ENCODE data around the gene EYS. TPM values are rescaled to one million over a fixed set of nuclear protein-coding genes. Genes with fewer than 3 reads are reported as not detected.

Gene EYS
- total RNA-seq, 2 experiments from 2014 or later, result not detected

- no peak for ATAC-seq
- H3K9me3 Mint-ChIP-seq (ENCODE audit: low read depth), result peaks cover 13% of the 10 kb centered on the region
- no peak overlapping the region for H3K27ac Mint-ChIP-seq
- no peaks in the 10 kb centered on the region for H3K27me3 Mint-ChIP-seq
- POLR2A ChIA-PET, result no interaction called here
- DNase-seq, result no peak
- CTCF ChIA-PET, result no interaction called here
- intact Hi-C loops (cut with DNase I, micrococcal nuclease), result no loop called here
- no peaks in the 10 kb centered on the region for H3K36me3 Mint-ChIP-seq (ENCODE audit: low read depth)
- no peak overlapping the region for H3K4me3 Mint-ChIP-seq
- H3K4me1 Mint-ChIP-seq, result no peaks in the 10 kb centered on the region
Observed at GRCh38 chr6:65680232-65680631, 26.8 kb downstream of the EYS start.

- CTCF ChIA-PET, result no interaction called here
- peaks cover 19% of the 10 kb centered on the region for H3K9me3 Mint-ChIP-seq (ENCODE audit: low read depth)
- no peak for ATAC-seq
- no peaks in the 10 kb centered on the region for H3K27me3 Mint-ChIP-seq
- no peak overlapping the region for H3K27ac Mint-ChIP-seq
- H3K36me3 Mint-ChIP-seq (ENCODE audit: low read depth), result no peaks in the 10 kb centered on the region
- intact Hi-C loops (cut with DNase I, micrococcal nuclease), result no loop called here
- H3K4me3 Mint-ChIP-seq, result no peak overlapping the region
- POLR2A ChIA-PET, result no interaction called here
- no peaks in the 10 kb centered on the region for H3K4me1 Mint-ChIP-seq
- DNase-seq, result no peak
Observed at GRCh38 chr6:65671922-65672321, 35.1 kb downstream of the EYS start.

GRCh38 chr6:65667916-65668656 lies 38.9 kb downstream of the EYS start:
- ChIA-PET POLR2A (no interaction called here), CTCF (no interaction called here)
- H3K9me3 Mint-ChIP-seq (ENCODE audit: low read depth), result peaks cover 16% of the 10 kb centered on the region
- H3K4me1 Mint-ChIP-seq, result no peaks in the 10 kb centered on the region
- intact Hi-C loops (cut with DNase I, micrococcal nuclease), result no loop called here
- ATAC-seq, result no peak
- H3K27ac Mint-ChIP-seq, result no peak overlapping the region
- no peak for DNase-seq
- H3K4me3 Mint-ChIP-seq, result no peak overlapping the region
- H3K27me3 Mint-ChIP-seq, result no peaks in the 10 kb centered on the region
- H3K36me3 Mint-ChIP-seq (ENCODE audit: low read depth), result no peaks in the 10 kb centered on the region

- CTCF ChIA-PET, result no interaction called here
Observed at GRCh38 chr6:65650086-65650485, 56.9 kb downstream of the EYS start.

GRCh38 chr6:65649392-65649791 lies 57.6 kb downstream of the EYS start:
- intact Hi-C loops (cut with DNase I, micrococcal nuclease), result no loop called here
- Mint-ChIP-seq H3K36me3 (ENCODE audit: low read depth) (no peaks in the 10 kb centered on the region), H3K27ac (no peak overlapping the region), H3K4me3 (no peak overlapping the region), H3K27me3 (no peaks in the 10 kb centered on the region), H3K4me1 (no peaks in the 10 kb centered on the region), H3K9me3 (ENCODE audit: low read depth) (peaks cover 27% of the 10 kb centered on the region)
- DNase-seq (no peak), ATAC-seq (no peak)
- ChIA-PET POLR2A (no interaction called here), CTCF (no interaction called here)

More at GRCh38 chr6:65650086-65650485, 56.9 kb downstream of the EYS start:
- Mint-ChIP-seq H3K27ac (no peak overlapping the region), H3K27me3 (no peaks in the 10 kb centered on the region), H3K4me1 (no peaks in the 10 kb centered on the region), H3K9me3 (ENCODE audit: low read depth) (peaks cover 24% of the 10 kb centered on the region), H3K4me3 (no peak overlapping the region), H3K36me3 (ENCODE audit: low read depth) (no peaks in the 10 kb centered on the region)
- POLR2A ChIA-PET, result no interaction called here
- ATAC-seq (no peak), DNase-seq (no peak)
- intact Hi-C loops (cut with DNase I, micrococcal nuclease), result no loop called here

- H3K27ac Mint-ChIP-seq, result no peak overlapping the region
- no peak overlapping the region for H3K4me3 Mint-ChIP-seq
- ATAC-seq, result no peak
Observed at GRCh38 chr6:65646544-65646943, 60.5 kb downstream of the EYS start.

DNA sequence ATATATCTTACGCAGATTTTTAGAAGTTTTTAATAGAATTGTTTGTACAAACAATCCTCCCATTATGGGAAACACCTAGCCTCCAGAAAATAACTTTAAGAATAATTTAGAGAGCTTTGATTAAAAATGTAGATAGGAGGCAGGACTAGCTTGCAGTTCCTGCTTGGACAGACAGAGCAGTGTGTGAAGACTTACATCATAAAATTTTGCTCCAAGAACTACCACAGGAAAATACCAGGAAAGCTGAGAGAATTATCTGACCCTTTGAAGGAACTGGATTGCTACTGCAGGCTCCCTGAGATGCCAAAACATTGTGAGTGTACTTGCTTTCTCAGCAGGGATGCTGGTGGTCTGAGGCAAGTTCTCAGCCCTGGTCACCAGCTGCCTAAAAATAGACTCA lies 64.2 kb downstream of the EYS start:
- CTCF ChIA-PET, result no interaction called here
- no peak for ATAC-seq
- no peak overlapping the region for H3K27ac Mint-ChIP-seq
- POLR2A ChIA-PET, result no interaction called here
- H3K4me3 Mint-ChIP-seq, result no peak overlapping the region
- intact Hi-C loops (cut with DNase I, micrococcal nuclease), result no loop called here
- H3K9me3 Mint-ChIP-seq (ENCODE audit: low read depth), result peaks cover 25% of the 10 kb centered on the region
- no peak for DNase-seq
- no peaks in the 10 kb centered on the region for H3K27me3 Mint-ChIP-seq
- H3K4me1 Mint-ChIP-seq, result no peaks in the 10 kb centered on the region
- H3K36me3 Mint-ChIP-seq (ENCODE audit: low read depth), result no peaks in the 10 kb centered on the region

More at GRCh38 chr6:65646544-65646943, 60.5 kb downstream of the EYS start:
- Mint-ChIP-seq H3K36me3 (ENCODE audit: low read depth) (no peaks in the 10 kb centered on the region), H3K4me1 (no peaks in the 10 kb centered on the region), H3K27me3 (no peaks in the 10 kb centered on the region), H3K9me3 (ENCODE audit: low read depth) (peaks cover 31% of the 10 kb centered on the region)
- intact Hi-C loops (cut with DNase I, micrococcal nuclease), result no loop called here
- DNase-seq, result no peak
- ChIA-PET POLR2A (no interaction called here), CTCF (no interaction called here)

GRCh38 chr6:65638047-65638831 lies 68.8 kb downstream of the EYS start:
- Mint-ChIP-seq H3K9me3 (ENCODE audit: low read depth) (peaks cover 4% of the 10 kb centered on the region), H3K36me3 (ENCODE audit: low read depth) (no peaks in the 10 kb centered on the region), H3K27me3 (no peaks in the 10 kb centered on the region), H3K4me3 (no peak overlapping the region), H3K27ac (no peak overlapping the region), H3K4me1 (no peaks in the 10 kb centered on the region)
- ATAC-seq, result no peak
- intact Hi-C loops (cut with DNase I, micrococcal nuclease), result no loop called here
- ChIA-PET CTCF (no interaction called here), POLR2A (no interaction called here)
- no peak for DNase-seq

DNA sequence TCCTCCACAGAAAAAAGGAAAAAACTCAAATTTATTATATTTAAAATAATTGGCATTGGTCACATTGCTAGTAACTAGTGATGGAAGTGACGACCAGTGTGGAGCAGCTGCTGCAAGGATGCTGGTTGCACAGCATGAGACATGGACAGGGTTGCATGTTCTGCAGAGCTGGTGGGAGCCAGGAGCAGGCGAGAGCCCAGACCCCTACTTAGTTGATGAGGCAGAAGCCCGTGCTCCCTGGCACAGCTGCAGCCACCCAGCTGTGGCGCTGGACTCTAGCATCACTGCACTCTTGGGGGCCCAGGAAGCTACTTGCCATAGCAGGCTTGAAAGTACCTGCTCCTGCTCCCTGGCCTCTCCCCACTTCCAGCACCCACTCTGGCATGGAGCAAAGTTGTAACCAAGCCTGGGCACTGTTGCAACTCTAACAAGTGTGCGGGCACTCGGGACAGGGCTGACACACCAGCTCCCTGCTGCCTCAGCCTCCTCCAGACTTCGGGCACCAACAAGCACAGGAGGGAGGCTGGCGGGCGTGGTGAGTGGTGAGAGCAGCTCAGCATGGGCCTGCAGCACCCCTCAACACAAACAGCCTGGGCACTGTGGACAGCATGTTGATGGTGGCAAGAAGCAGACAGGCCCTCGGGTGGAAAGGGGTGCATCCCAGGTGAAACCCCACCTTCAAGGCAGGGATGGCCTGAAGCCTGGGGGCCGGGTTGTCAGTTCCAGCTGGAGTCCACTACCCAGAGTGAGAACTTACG lies 69.6 kb downstream of the EYS start:
- intact Hi-C loops (cut with DNase I, micrococcal nuclease), result no loop called here
- Mint-ChIP-seq H3K4me3 (no peak overlapping the region), H3K36me3 (ENCODE audit: low read depth) (no peaks in the 10 kb centered on the region)

GRCh38 chr6:65633501-65633900 lies 73.5 kb downstream of the EYS start:
- H3K9me3 Mint-ChIP-seq (ENCODE audit: low read depth), result peaks cover 4% of the 10 kb centered on the region
- intact Hi-C loops (cut with DNase I, micrococcal nuclease), result no loop called here
- H3K27ac Mint-ChIP-seq, result no peak overlapping the region
- ChIA-PET POLR2A (no interaction called here), CTCF (no interaction called here)
- no peaks in the 10 kb centered on the region for H3K36me3 Mint-ChIP-seq (ENCODE audit: low read depth)
- DNase-seq, result no peak
- H3K27me3 Mint-ChIP-seq, result no peaks in the 10 kb centered on the region
- no peak overlapping the region for H3K4me3 Mint-ChIP-seq
- ATAC-seq, result no peak
- H3K4me1 Mint-ChIP-seq, result no peaks in the 10 kb centered on the region

More for the DNA sequence above, 69.6 kb downstream of the EYS start:
- DNase-seq, result no peak
- no peak for ATAC-seq
- Mint-ChIP-seq H3K27ac (no peak overlapping the region), H3K9me3 (ENCODE audit: low read depth) (peaks cover 4% of the 10 kb centered on the region), H3K4me1 (no peaks in the 10 kb centered on the region), H3K27me3 (no peaks in the 10 kb centered on the region)
- ChIA-PET POLR2A (no interaction called here), CTCF (no interaction called here)

- ChIA-PET POLR2A (no interaction called here), CTCF (interaction anchor here (0.6 kb wide), 1 partner anchor 33 kb away, joined by 3 read pairs; no protein-coding TSS in a partner anchor)
- no peak for DNase-seq
- Mint-ChIP-seq H3K27me3 (no peaks in the 10 kb centered on the region), H3K4me1 (no peaks in the 10 kb centered on the region), H3K4me3 (no peak overlapping the region), H3K36me3 (ENCODE audit: low read depth) (no peaks in the 10 kb centered on the region), H3K27ac (no peak overlapping the region), H3K9me3 (ENCODE audit: low read depth) (peaks cover 4% of the 10 kb centered on the region)
- intact Hi-C loops (cut with DNase I, micrococcal nuclease), result no loop called here
- no peak for ATAC-seq
Observed at GRCh38 chr6:65631711-65632110, 75.3 kb downstream of the EYS start.
